Measurements from ENCODE around the gene HOXD4. TPM values are rescaled to one million over a fixed set of nuclear protein-coding genes. Genes with fewer than 3 reads are reported as not detected.

Gene HOXD4
- total RNA-seq, 2 experiments from 2014 or later, result not detected

DNA sequence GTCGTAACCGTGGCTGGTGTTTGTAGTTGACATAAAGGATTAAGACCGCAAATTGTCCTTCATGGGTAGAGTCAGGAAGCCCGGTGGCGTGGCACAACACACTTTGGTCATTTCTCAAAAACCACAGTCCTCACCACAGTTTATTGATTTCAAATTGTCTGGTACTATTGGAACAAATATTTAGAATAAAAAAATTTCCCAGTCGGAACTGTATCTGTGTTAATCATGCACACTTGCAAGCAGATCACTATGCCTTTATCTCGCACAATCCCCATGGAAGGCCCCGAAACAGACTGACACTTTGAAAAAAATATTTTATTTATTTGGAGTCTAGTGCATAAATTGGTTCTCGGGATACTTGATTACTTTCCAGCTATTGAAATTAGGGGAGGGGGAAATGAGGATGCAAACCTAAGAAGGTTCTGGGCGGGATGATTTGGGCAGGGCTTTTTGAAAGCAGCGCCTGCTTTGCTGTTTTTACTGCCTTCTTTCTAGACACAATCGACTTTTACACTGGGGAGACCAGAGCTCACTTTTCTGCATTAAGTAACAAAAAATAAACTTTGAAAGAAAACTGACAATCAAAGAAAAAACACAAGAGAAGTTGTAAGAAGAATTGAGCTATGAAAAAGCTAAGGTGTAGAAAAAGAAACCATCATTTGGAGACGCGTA lies 21.7 kb downstream of the HOXD4 start:
- Mint-ChIP-seq H3K27ac (no peak overlapping the region), H3K9me3 (no peaks in the 10 kb centered on the region), H3K4me1 (ENCODE audit: low read depth) (peaks cover 27% of the 10 kb centered on the region), H3K36me3 (ENCODE audit: low read depth) (no peaks in the 10 kb centered on the region), H3K4me3 (no peak overlapping the region), H3K27me3 (peaks cover 94% of the 10 kb centered on the region)
- TF ChIP-seq, protein P1, sequence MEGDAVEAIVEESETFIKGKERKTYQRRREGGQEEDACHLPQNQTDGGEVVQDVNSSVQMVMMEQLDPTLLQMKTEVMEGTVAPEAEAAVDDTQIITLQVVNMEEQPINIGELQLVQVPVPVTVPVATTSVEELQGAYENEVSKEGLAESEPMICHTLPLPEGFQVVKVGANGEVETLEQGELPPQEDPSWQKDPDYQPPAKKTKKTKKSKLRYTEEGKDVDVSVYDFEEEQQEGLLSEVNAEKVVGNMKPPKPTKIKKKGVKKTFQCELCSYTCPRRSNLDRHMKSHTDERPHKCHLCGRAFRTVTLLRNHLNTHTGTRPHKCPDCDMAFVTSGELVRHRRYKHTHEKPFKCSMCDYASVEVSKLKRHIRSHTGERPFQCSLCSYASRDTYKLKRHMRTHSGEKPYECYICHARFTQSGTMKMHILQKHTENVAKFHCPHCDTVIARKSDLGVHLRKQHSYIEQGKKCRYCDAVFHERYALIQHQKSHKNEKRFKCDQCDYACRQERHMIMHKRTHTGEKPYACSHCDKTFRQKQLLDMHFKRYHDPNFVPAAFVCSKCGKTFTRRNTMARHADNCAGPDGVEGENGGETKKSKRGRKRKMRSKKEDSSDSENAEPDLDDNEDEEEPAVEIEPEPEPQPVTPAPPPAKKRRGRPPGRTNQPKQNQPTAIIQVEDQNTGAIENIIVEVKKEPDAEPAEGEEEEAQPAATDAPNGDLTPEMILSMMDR (IDR thresholded peaks at IDR 0.05), result no peak
- intact Hi-C loops (cut with DNase I, micrococcal nuclease), result loop anchor here in 1 of 2 experiments (10.0 kb wide), 1 partner anchor 48 kb away; the partner anchor contains the start of genes HOXD8 and HOXD9
- no peak for DNase-seq
- Histone ChIP-seq H3K4me1 (ENCODE audit: insufficient read depth, low read length) (peaks cover 16% of the 10 kb centered on the region), H3K27ac (ENCODE audit: low read depth in 1 of 2, low read length in 2 of 2) (no peak overlapping the region), H3K27me3 (ENCODE audit: control insufficient read depth in 1 of 2, insufficient read depth in 2 of 2, low read length in 2 of 2) (peaks cover 86 to 97% of the 10 kb centered on the region in 2 experiments), H3K36me3 (ENCODE audit: insufficient read depth, low read length) (no peaks in the 10 kb centered on the region), H3K9me3 (ENCODE audit: control insufficient read depth in 1 of 2, insufficient read depth in 1 of 2, low read length in 2 of 2) (peaks cover 0 to 27% of the 10 kb centered on the region in 2 experiments), H3K4me3 (ENCODE audit: low read length) (no peak overlapping the region)
- POLR2A ChIA-PET, result interaction anchor here (0.6 kb wide), 1 partner anchor 17 kb away, joined by 3 read pairs; no protein-coding TSS in a partner anchor
- CTCF ChIA-PET, result no interaction called here
- no peak for ATAC-seq (ENCODE audit: poor library complexity)

DNA sequence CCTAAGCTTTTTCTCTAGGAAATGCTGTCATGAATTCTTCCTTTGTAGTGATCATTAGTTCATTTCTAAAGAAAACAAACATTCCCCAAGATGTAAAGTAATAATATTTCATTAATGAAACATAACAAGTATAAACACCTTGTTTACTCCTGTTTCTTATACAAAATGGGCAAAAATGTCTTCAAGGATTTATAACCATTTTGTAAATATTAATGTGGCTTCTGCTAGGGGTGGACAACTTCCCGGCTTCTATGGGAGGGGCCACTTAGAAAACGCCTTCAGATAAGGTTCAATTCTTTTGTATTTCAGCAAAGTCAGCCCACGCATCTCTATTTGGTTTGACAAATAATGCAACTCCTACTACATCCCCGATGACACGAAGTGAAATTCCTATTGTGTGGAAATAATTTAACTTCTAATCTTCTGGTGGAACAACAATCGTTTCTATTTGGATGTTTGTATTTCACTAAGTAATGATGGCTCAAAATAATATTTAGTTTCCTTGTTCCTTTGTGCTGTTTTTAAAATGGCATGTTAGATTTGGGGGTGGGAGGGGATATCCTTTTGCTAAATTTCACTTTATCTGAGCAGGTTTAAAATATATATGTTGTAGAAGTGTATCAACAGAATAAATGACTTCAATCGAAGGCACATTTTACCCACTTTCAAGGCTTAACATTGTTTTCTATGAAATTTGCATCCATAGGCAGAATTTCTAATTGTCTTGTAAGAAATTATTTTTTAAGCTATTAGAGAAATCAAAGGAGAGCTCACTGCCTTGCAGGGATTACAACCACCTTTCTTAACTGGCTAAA lies 22.4 kb downstream of the HOXD4 start:
- TF ChIP-seq, protein P1 (IDR thresholded peaks at IDR 0.05), result no peak

DNA sequence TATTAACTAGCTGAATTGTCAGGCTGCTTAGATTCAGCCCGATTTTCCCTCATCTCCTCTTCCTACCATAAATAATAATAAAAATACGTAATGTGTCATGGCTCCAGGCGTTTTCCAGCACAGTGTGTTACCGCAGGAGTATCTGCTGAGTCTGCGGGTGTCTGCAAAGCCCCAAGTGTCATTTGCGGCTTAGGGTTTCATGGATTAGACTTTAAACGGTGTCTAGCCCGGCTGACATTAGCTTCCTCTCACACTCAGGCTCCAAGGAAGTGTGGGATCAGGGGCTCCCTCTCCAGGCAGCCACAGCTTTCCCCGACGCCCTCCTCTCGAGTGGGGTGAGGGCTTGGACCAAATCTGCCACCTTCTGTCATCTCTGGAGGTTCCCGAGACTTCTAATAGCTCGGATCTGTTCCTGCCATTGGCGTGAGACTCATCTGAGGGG lies 23.1 kb downstream of the HOXD4 start:
- H3K4me3 ChIP-seq (ENCODE audit: low read length), result no peak overlapping the region
- Mint-ChIP-seq H3K4me3 (no peak overlapping the region), H3K27me3 (peaks cover 96% of the 10 kb centered on the region), H3K36me3 (ENCODE audit: low read depth) (no peaks in the 10 kb centered on the region), H3K4me1 (ENCODE audit: low read depth) (peaks cover 27% of the 10 kb centered on the region), H3K9me3 (no peaks in the 10 kb centered on the region), H3K27ac (no peak overlapping the region)
- peaks cover 19% of the 10 kb centered on the region for H3K4me1 ChIP-seq (ENCODE audit: insufficient read depth, low read length)
- intact Hi-C loops (cut with DNase I, micrococcal nuclease), result loop anchor here in 1 of 2 experiments (10.0 kb wide), 1 partner anchor 50 kb away; the partner anchor contains the start of genes HOXD8 and HOXD9
- DNase-seq (no peak), ATAC-seq (ENCODE audit: poor library complexity) (no peak)
- ChIA-PET POLR2A (no interaction called here), CTCF (no interaction called here)
- H3K27me3 ChIP-seq (ENCODE audit: control insufficient read depth in 1 of 2, insufficient read depth in 2 of 2, low read length in 2 of 2), result peaks cover 79 to 100% of the 10 kb centered on the region in 2 experiments
- H3K27ac ChIP-seq (ENCODE audit: low read depth in 1 of 2, low read length in 2 of 2), result no peak overlapping the region
- H3K36me3 ChIP-seq (ENCODE audit: insufficient read depth, low read length), result no peaks in the 10 kb centered on the region
- peaks cover 0 to 27% of the 10 kb centered on the region in 2 experiments for H3K9me3 ChIP-seq (ENCODE audit: control insufficient read depth in 1 of 2, insufficient read depth in 1 of 2, low read length in 2 of 2)
- TF ChIP-seq, protein P1 (IDR thresholded peaks at IDR 0.05), result no peak

More for the DNA sequence above, 22.4 kb downstream of the HOXD4 start:
- ATAC-seq (ENCODE audit: poor library complexity) (no peak), DNase-seq (no peak)
- intact Hi-C loops (cut with DNase I, micrococcal nuclease), result loop anchor here in 1 of 2 experiments (10.0 kb wide), 1 partner anchor 49 kb away; the partner anchor contains the start of genes HOXD8 and HOXD9
- Mint-ChIP-seq H3K27ac (no peak overlapping the region), H3K36me3 (ENCODE audit: low read depth) (no peaks in the 10 kb centered on the region), H3K9me3 (no peaks in the 10 kb centered on the region), H3K4me1 (ENCODE audit: low read depth) (peaks cover 27% of the 10 kb centered on the region), H3K4me3 (no peak overlapping the region), H3K27me3 (peaks cover 96% of the 10 kb centered on the region)
- CTCF ChIA-PET, result no interaction called here
- H3K9me3 ChIP-seq (ENCODE audit: control insufficient read depth in 1 of 2, insufficient read depth in 1 of 2, low read length in 2 of 2), result peaks cover 0 to 27% of the 10 kb centered on the region in 2 experiments
- H3K4me1 ChIP-seq (ENCODE audit: insufficient read depth, low read length), result peaks cover 19% of the 10 kb centered on the region
- no peaks in the 10 kb centered on the region for H3K36me3 ChIP-seq (ENCODE audit: insufficient read depth, low read length)
- POLR2A ChIA-PET, result interaction anchor here (0.6 kb wide), 1 partner anchor 16 kb away, joined by 3 read pairs; no protein-coding TSS in a partner anchor
- H3K27ac ChIP-seq (ENCODE audit: low read depth in 1 of 2, low read length in 2 of 2), result no peak overlapping the region
- no peak overlapping the region for H3K4me3 ChIP-seq (ENCODE audit: low read length)
- H3K27me3 ChIP-seq (ENCODE audit: control insufficient read depth in 1 of 2, insufficient read depth in 2 of 2, low read length in 2 of 2), result peaks cover 85 to 100% of the 10 kb centered on the region in 2 experiments
